Measurements from ENCODE around the gene KLF12.

KLF12 gene

GRCh38 chr13:74134221-74134776 is at the start of gene KLF12:
Gene KLF12, minus strand, starts transcription at chr13:74134404.
- peak; percentile 68 for DNase-seq

DNA sequence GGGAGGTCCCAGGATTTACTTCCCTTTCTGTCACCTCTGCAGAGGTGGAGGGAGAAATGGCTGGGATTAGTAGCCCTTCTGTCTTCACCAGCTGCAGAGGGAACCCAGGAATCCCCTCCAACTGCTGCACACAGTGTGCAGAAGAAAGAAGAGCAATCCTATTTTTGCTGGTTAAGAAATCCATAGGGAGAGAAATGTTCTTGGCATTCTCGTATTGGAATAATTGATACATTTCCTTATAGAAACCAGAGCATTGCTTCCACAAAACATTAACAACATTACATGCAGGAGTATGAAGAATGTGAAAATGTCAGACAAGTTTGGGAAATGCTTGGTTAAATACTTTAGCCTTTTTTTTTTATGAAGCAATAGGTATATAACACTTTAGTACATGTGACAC is 48.3 kb upstream of the KLF12 start:
- DNase-seq, result no peak

DNA sequence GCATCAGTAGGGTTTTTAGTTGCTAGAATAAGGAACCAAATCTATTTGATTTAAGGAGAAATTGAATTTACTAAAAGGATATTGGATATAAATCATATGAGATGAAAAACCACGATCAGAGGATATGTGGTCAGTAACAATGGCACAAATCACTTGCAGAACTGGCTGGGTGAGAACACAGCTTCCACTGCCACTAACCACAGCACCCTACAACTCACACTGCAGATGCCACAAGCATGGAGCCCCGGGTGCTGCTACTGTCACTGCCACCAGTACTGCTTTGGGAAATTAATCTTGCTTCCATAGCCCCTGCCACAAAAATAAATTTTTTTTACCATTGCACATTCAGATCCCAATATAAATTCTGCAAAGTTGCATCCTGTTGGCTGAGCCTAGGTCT is 40.6 kb upstream of the KLF12 start:
- no peak for DNase-seq

DNA sequence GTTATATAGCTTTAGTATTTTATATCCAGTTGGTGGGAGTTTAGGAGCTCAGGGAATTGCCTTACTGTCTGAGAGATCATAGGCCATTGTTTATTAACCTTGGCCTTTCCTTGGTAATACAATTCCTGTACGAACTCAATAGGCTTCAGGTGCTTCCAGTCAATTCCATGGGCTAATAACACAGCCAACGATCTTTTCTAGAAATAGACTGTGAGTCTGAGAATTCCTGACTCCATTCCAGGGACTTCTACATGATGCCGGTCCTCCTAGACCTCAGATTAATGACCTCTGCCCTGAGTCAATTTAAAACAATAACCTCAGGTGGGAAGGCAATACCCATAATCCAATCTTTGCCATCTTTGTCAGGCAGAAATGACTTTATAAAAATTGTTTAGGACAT is 39.6 kb upstream of the KLF12 start:
- no peak for DNase-seq

GRCh38 chr13:74171641-74172040 is 37.4 kb upstream of the KLF12 start:
- no peak for DNase-seq

- no peak for DNase-seq
These were observed 35.5 kb upstream of the KLF12 start for GRCh38 chr13:74169676-74170075.

GRCh38 chr13:74168263-74168675 is 34.1 kb upstream of the KLF12 start:
- DNase-seq, result no peak

- no peak for DNase-seq
These were observed 32.2 kb upstream of the KLF12 start for GRCh38 chr13:74166261-74167004.

DNA sequence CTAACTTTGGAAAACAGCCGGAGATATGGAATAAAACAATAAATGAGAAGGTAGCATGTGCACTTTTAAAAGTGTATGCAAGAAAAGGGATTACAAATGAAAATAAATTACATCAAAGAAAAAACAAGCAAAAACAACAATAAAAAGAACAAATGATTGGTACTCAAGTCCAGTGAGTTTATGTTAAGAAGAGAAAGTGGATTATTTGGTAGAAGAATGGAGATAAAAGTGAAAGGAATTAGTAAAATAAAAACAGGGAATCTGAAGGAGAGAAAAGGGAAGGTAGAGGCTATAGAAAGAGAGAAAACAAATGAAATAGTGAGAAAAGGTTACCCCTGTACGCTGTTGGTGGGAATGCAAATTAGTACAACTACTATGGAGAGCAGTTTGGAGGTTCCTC is 28.6 kb upstream of the KLF12 start:
- no peak for DNase-seq

- DNase-seq, result no peak
These were observed 27.9 kb upstream of the KLF12 start for GRCh38 chr13:74162135-74162534.

GRCh38 chr13:74158571-74159352 is 24.6 kb upstream of the KLF12 start:
- no peak for DNase-seq

- no peak for DNase-seq
These were observed 23.8 kb upstream of the KLF12 start for GRCh38 chr13:74158028-74158427.

DNA sequence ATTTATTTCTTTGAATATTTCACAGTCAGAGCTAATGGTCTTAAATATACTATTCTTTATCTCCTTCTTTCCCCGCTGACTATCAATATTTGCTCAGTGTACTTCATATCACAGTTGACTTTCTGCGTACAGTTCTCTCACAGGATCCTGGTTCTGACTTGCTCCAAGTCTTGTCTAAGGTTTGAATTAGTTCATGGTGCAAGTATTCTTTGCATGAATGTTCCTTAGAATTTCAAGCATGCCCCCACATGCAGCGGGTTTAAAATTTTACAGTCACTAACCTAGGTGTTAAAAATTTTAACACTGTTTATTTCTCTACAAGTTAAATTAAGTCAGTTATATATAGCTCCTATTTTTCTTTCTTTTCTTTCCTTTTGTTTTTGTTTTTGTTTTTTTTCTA is 20.8 kb upstream of the KLF12 start:
- DNase-seq, result no peak

GRCh38 chr13:74153316-74153715 is 19.1 kb upstream of the KLF12 start:
- no peak for DNase-seq

- no peak for DNase-seq
These were observed 17.7 kb upstream of the KLF12 start for GRCh38 chr13:74151859-74152258.

GRCh38 chr13:74148352-74148751 is 14.1 kb upstream of the KLF12 start:
- DNase-seq, result peak; percentile 15

DNA sequence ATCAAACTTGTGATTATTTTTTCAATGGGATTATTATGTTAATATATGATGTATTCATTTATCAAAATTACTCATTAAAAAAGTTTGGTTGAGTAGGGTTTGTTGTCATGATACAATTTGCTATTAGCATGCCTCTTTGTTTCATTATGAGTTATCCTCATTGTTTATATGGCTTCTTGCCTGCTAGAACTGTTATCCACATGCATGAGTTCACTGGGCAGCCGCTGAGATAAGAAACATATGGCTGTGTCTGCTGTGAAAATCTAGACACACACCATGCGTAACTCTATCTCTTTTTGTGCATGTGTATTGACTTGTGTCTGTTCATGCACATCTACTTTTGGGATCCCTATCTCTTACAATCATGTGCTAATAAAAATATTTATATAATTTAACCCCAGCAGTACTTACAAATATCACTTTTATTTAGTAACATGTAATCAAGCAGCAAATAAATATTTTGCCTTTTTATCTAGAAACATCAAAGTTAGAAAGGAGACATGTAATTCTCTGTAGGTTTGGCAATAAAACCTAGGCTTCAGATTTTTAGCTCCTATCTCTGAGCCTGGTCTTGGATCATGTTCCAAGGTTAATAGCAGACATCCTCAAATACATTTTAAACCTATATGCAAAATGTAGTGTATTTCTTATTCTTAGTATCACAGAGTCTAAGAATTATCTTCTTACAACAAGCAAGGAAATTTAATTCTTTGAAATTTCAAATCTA is 11.2 kb upstream of the KLF12 start:
- DNase-seq, result no peak

- DNase-seq, result no peak
These were observed 10.1 kb upstream of the KLF12 start for GRCh38 chr13:74144269-74144668.

DNA sequence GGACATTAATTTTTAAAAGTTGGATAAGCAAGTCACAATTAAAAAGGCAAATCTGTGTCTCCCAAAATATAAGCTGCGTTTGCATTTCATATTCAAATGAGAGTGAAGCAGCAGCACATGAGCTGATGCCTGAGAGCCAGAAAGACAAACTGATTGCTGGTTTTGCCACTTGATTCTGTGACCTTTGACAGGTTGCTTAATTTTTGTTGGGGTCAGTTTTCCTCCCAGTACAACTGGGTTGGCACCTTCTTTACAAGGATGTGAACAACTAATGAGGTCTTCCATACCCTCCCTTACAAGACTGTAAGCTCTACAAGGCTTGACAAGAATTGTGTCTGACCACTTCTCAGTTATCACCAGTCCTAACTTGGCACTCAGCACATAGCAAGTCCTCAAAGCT is 8.1 kb upstream of the KLF12 start:
- DNase-seq, result no peak

DNA sequence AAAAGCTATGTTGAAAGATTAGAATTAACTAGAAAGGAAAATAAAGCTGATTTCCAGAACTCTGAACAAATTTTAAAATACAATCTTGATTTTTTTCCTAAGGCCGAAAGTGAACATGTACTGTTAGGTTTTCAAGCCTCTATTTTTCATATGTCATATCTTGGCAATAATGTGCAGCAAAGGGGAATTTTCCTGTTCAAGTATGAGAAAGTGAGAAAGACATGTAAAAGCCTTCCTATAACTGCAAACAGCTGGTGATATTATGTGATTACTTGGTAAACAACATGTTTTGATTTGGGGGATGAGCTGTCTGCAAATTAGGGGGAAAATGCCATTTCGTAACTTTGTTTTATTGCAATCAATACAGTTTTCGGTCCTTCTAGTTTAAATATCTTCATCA is 4.0 kb upstream of the KLF12 start:
- DNase-seq, result no peak

- DNase-seq, result no peak
These were observed 2.0 kb upstream of the KLF12 start for GRCh38 chr13:74136084-74136658.

DNA sequence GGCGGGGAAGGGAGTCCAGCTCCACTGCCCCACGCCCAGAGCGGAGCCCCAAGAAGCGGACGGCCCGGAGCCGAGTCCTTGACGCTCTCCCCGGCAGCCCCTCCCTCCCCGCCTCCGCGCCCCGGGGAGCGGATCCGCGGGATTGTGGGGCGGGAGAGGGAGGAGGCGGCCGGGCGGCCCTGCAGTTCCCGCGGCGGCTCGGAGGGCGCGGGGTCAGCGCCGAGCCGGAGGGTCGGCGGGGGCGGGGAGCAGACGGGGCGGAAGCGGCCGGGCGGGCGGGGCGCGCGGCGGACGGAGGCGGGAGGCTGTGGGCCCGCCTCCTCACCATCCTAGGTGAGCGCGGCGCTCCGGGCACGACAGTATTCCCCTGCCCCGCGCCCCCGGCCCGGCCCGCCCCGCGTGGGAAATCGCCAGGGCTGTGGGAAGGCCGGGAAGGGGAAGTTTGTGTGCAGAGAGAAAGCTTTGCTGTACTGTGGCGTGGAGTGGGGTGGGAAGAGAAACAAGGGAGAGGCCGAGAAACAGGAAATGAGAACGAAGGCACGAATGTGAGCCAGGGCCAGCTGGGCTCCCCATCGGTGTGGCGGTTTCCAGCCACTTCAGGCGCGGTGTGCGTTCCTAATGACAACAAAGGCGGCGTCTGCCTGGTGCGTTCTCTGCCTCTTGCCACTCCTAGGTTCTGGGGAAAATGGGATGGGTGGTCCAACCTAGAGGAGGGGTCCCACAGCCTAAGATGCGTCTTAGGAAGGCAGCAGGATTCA is 1.3 kb upstream of the KLF12 start:
- peak; percentile 39 for DNase-seq
